Neural crest cell (in vitro differentiated cells): ENCODE data around the gene TNIP2. TPM values are rescaled to one million over a fixed set of nuclear protein-coding genes. Genes with fewer than 3 reads are reported as not detected.

Experiments used
- DNase-seq: peaks from one replicate; pipeline ENCODE4 v3.0.0; 2021; ENCODE audit warnings: low read depth, mixed read lengths, low spot score
- H3K27ac Mint-ChIP-seq: one replicate; pipeline ENCODE4 v1.8.0; 2021; ENCODE audit warnings: mild to moderate bottlenecking, mixed read lengths; ENCODE audit not compliant: unreplicated experiment
- H3K27me3 Mint-ChIP-seq: 2 replicates; pipeline ENCODE4 v1.8.0; 2021; ENCODE audit warnings: low read depth, mild to moderate bottlenecking, mixed read lengths
- H3K36me3 Mint-ChIP-seq: 2 replicates; pipeline ENCODE4 v1.8.0; 2021; ENCODE audit warnings: low read depth, mild to moderate bottlenecking, mixed read lengths
- H3K4me1 Mint-ChIP-seq: 2 replicates; pipeline ENCODE4 v1.8.0; 2021; ENCODE audit warnings: mixed read lengths
- H3K4me3 Mint-ChIP-seq: one replicate; pipeline ENCODE4 v1.8.0; 2021; ENCODE audit warnings: mild to moderate bottlenecking, mixed read lengths
- H3K9me3 Mint-ChIP-seq: 2 replicates; pipeline ENCODE4 v1.8.0; 2021; ENCODE audit warnings: mixed read lengths
- total RNA-seq: library from RNA; stranded (reverse); gene quantifications from 2 replicates; pipeline ENCODE4 v1.2.1, GENCODE V29; 2021
- TF ChIP-seq, protein P1 (sequence below): fragments of 200-600 bp; sonication (generic); conservative IDR thresholded peaks from 2 replicates; pipeline ENCODE4 v1.5.0; 2021; ENCODE audit warnings: antibody characterized with exemption, mild to moderate bottlenecking

The TNIP2 gene
- total RNA-seq, 1 donor from 2014 or later = 25.1 TPM

DNA sequence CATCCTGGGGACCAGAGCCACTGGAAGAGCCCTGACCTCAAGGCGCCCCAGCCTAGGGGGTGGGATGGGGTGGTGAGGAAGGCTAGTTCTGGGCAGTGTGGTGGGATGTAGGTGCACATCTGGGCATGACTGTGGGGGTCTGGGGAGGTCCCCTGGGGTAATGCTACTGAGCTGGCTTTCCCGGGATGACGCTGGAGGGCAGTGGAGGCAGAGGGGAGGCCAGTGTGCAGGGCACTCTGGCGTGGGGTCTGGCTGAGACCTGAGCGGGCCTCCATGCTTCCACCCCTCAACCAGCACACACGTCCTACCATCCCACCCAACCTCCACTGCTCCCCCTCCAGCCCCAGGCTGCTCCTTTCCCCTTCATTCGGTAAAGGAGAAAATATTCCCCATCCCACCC, 32.0 kb upstream of the TNIP2 start:
- Mint-ChIP-seq H3K36me3 (no peaks in the 10 kb centered on the region), H3K27me3 (peaks cover 6% of the 10 kb centered on the region), H3K9me3 (no peaks in the 10 kb centered on the region), H3K4me1 (no peaks in the 10 kb centered on the region), H3K27ac (no peak overlapping the region), H3K4me3 (no peak overlapping the region)
- TF ChIP-seq, protein P1, sequence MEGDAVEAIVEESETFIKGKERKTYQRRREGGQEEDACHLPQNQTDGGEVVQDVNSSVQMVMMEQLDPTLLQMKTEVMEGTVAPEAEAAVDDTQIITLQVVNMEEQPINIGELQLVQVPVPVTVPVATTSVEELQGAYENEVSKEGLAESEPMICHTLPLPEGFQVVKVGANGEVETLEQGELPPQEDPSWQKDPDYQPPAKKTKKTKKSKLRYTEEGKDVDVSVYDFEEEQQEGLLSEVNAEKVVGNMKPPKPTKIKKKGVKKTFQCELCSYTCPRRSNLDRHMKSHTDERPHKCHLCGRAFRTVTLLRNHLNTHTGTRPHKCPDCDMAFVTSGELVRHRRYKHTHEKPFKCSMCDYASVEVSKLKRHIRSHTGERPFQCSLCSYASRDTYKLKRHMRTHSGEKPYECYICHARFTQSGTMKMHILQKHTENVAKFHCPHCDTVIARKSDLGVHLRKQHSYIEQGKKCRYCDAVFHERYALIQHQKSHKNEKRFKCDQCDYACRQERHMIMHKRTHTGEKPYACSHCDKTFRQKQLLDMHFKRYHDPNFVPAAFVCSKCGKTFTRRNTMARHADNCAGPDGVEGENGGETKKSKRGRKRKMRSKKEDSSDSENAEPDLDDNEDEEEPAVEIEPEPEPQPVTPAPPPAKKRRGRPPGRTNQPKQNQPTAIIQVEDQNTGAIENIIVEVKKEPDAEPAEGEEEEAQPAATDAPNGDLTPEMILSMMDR = no peak
- DNase-seq = no peak

DNA sequence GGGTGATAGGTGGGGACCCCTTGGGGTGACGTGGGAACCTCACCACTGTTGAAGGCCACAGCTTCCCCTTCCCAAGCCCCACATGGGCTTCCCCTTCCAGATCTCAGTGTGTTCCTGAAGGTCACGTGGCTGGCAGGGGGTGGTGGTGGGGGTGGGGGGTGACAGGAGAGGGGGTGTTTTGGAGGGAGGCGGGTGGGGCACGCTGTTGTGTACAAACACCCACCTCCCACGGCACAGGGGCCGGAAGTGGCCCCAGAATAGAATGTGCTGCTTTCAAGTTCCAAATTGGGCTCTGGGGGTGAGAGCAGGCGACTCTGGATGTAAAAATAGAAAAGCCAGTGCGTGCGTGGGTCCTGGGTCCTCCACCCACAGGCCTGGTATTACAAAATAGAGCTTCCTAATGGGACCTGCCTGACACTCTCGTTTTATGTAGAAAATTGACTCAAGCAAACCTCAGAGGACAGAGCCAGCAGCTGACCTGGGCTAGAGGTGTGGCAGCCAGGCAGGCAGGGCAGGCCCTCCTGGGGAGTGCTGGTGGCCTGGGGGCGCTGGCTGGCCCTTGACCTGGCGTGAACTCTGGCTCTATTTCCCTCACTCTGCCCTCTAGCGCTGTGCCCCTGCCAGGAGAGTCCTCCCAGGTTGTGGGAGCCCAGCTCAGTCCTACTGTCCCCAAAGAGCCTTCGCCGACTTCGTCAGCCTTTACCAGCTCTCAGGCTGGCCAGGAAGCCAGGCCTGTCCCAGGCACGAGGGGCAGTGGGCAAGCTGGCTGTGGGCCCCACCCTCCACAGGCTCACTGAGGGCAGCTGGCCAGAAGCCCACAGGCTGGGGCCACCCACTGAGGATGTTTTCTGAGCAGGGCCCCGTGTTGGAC, 31.3 kb upstream of the TNIP2 start:
- H3K36me3 Mint-ChIP-seq = no peaks in the 10 kb centered on the region
- DNase-seq = no peak
- peaks cover 4% of the 10 kb centered on the region for H3K9me3 Mint-ChIP-seq
- H3K27ac Mint-ChIP-seq = no peak overlapping the region
- TF ChIP-seq, protein P1 = no peak
- no peaks in the 10 kb centered on the region for H3K4me1 Mint-ChIP-seq
- peaks cover 10% of the 10 kb centered on the region for H3K27me3 Mint-ChIP-seq
- H3K4me3 Mint-ChIP-seq = no peak overlapping the region

DNA sequence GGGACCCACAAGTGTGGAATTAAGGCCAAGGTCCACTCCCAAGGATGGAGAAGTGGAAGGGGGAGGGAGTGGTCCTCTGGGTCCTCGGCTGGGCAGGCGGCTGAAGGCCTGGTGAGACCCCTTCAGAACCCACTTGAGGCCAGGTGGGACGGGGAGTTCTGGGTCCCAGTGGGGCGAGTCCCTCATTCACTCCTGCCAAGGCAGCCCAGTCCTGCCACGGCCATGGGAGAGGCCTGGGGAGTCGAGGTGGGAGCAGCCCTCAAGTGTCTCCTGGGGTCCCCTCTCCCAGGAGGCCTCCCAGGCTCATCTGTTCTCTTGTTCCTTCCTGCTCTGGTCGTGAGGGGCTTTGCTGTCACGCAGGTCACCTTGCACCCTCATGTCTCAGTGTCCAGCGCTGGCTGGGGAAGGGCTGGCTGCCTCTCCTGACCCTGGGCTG, 30.7 kb upstream of the TNIP2 start:
- H3K36me3 Mint-ChIP-seq = no peaks in the 10 kb centered on the region
- H3K9me3 Mint-ChIP-seq = peaks cover 4% of the 10 kb centered on the region
- H3K27me3 Mint-ChIP-seq = peaks cover 10% of the 10 kb centered on the region
- no peak overlapping the region for H3K4me3 Mint-ChIP-seq
- no peaks in the 10 kb centered on the region for H3K4me1 Mint-ChIP-seq
- DNase-seq = no peak
- H3K27ac Mint-ChIP-seq = no peak overlapping the region
- TF ChIP-seq, protein P1 = no peak

DNA sequence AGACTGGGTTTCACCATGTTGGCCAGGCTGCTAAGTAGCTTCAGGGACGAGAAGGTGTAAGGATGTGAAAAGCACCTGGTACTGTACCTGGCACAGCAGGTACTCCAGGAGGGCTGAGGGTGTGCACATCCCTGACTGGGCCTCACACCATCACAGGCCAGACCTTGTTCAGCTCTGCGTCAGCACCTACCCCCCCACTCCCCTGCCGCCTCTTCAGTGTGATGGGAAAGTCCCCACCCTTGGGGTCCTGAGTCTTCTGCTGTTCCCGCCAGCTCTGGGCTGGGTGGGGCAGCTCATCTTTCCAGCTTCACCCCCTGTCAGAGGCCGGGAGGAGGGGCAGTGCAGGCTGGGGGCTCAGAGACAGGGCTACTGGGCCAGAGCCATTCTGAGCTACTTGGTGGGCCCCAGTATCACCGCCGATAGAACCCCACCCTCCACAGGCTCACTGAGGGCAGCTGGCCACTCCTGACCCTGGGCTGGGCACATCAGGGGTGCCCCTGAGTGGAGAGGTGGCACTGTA, 30.1 kb upstream of the TNIP2 start:
- H3K27me3 Mint-ChIP-seq = peaks cover 10% of the 10 kb centered on the region
- no peaks in the 10 kb centered on the region for H3K4me1 Mint-ChIP-seq
- H3K27ac Mint-ChIP-seq = no peak overlapping the region
- TF ChIP-seq, protein P1 = no peak
- H3K9me3 Mint-ChIP-seq = peaks cover 4% of the 10 kb centered on the region
- no peak overlapping the region for H3K4me3 Mint-ChIP-seq
- H3K36me3 Mint-ChIP-seq = no peaks in the 10 kb centered on the region
- DNase-seq = no peak

DNA sequence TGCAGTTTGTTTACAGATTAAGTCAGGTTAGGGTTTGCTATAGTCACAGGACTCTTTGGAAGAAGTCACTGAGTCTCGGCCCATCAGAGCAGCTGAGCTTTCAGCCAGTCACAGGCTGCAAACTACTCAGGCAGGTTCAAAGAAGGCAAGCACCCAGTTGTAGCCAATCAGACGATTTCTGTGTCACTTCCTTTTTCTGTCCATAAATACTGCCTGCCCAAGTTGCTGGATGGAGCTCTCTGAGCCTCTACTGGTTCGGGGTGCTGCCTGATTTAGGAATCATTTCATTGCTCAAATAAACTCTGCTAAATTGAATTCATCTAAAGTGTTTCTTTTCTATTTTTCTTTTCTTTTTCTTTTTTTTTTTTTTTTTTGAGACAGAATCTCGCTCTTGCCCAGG, 29.5 kb upstream of the TNIP2 start:
- H3K27me3 Mint-ChIP-seq = peaks cover 9% of the 10 kb centered on the region
- no peak overlapping the region for H3K4me3 Mint-ChIP-seq
- no peak for DNase-seq
- TF ChIP-seq, protein P1 = no peak
- peaks cover 4% of the 10 kb centered on the region for H3K9me3 Mint-ChIP-seq
- no peaks in the 10 kb centered on the region for H3K36me3 Mint-ChIP-seq
- no peaks in the 10 kb centered on the region for H3K4me1 Mint-ChIP-seq
- no peak overlapping the region for H3K27ac Mint-ChIP-seq
